Heart right ventricle (tissue), 16 donors: ENCODE data around the gene PRELID2. TPM values are rescaled to one million over a fixed set of nuclear protein-coding genes. Genes with fewer than 3 reads are reported as not detected.

Experiments used
- ATAC-seq, 8 donors: fragments of 200-7000 bp; cut with Tn5 transposase; one replicate each; pipeline ENCODE4 v1.9.1; 2020; ENCODE audit warnings: mild to moderate bottlenecking in 8 of 8, moderate library complexity in 8 of 8, moderate number of reproducible peaks in 1 of 8
- DNase-seq, 2 donors: peaks; one replicate each; pipeline ENCODE4 v3.0.0-alpha.2; 2020
- H3K27ac ChIP-seq, 10 donors: fragments of 200-600 bp; sonication (generic) in 2 of 10; one replicate each; pipeline versions ENCODE4 v1.5.0 to v1.8.0; 2020 to 2022; ENCODE audit warnings: mild to moderate bottlenecking in 3 of 10
- H3K27me3 ChIP-seq, 7 donors: fragments of 200-600 bp; one replicate each; pipeline ENCODE4 v1.8.0; 2021 to 2022; ENCODE audit warnings: mild to moderate bottlenecking in 2 of 7
- H3K36me3 ChIP-seq, 9 donors: fragments of 200-600 bp; sonication (generic) in 1 of 9; one replicate each; pipeline versions ENCODE4 v1.5.0 to v1.8.0; 2020 to 2022; ENCODE audit warnings: mild to moderate bottlenecking in 2 of 9
- H3K4me1 ChIP-seq, 9 donors: fragments of 200-600 bp; sonication (generic) in 1 of 9; one replicate each; pipeline versions ENCODE4 v1.5.0 to v1.8.0; 2020 to 2022; ENCODE audit warnings: mild to moderate bottlenecking in 4 of 9
- H3K4me3 ChIP-seq, 10 donors: fragments of 200-600 bp; sonication (generic) in 2 of 10; one replicate each; pipeline versions ENCODE4 v1.5.0 to v1.8.0; 2020 to 2022; ENCODE audit warnings: mild to moderate bottlenecking in 7 of 10, moderate library complexity in 2 of 10
- H3K9me3 ChIP-seq, 11 donors: fragments of 200-600 bp in 10 of 11; sonication (generic) in 2 of 11; one replicate each; pipeline versions ENCODE4 v1.5.0 to v1.8.0; 2013 to 2022; ENCODE audit warnings: mild to moderate bottlenecking in 2 of 11, control low read depth in 1 of 11, moderate library complexity in 1 of 11
- WGBS, 2 donors: extraction: QIAGEN DNeasy Blood & Tissue Kit; methylation state at CpG; one replicate each; pipeline ENCODE4 v1.1.7; 2013; ENCODE audit warnings: inconsistent platforms in 1 of 2; 5-methylcytosine and 5-hydroxymethylcytosine counted together
- intact Hi-C, 10 donors: fragments of 100-400 bp; cut with DNase I; formaldehyde crosslinking; loops; one replicate each; pipeline versions ENCODE4 v1.11.1 to v1.14.2; 2022
- polyA plus RNA-seq, 2 donors: library from polyadenylated mRNA; stranded (reverse); fragments of 200-250 nt; gene quantifications; one replicate each; pipeline ENCODE4 v1.2.3, GENCODE V29; 2013
- total RNA-seq, 10 donors: library from RNA; stranded (reverse); fragmentation: NEBNext Ultra II Directional in 3 of 10; extraction: Animal tissue kit (Norgen Biotek cat#: 25700) in 3 of 10; gene quantifications; one replicate each; pipeline versions ENCODE4 v1.2.1 to v1.2.4, GENCODE V29; 2021 to 2023
- TF ChIP-seq, protein P1 (sequence below), 9 donors: fragments of 200-600 bp; sonication (generic) in 2 of 9; IDR thresholded peaks; one replicate each; pipeline versions ENCODE4 v1.5.0 to v1.8.0; 2021 to 2022; ENCODE audit warnings: antibody characterized with exemption in 9 of 9, mild to moderate bottlenecking in 5 of 9, moderate library complexity in 1 of 9
- donor health status: Arrhythmogenic right ventricular cardiomyopathy.
- donor health status: ischemic (EF 13 %, LVEDD 7.1; RV severe dilation, severe dysfunction).
- donor health status: healthy with polysubstance abuse.
- donor health status: DM: no; HTN: yes; CAD: no.
- donor health status: DM: no; HTN: no; CAD: no.
- donor health status: ischemic (EF 25% LVEDD 6.9; RV normal size, moderate dysfunction).
- donor health status: ischemic (EF 25% LVEDD 5.7; RV mildly dilated, moderate dysfunction).
- donor health status: healthy.
- donor health status: DM: yes; HTN: yes; CAD: no.
- donor health status: Ischemic cardiomyopathy.
- donor health status: ischemic (EF 35%, LVEDD 5.7; RV mildly dilated, moderate dysfunction).
- donor health status: nonischemic (EF 11% LVEDD 7.7; RV severe dilation, severe dysfunction).
- donor health status: DM: yes; HTN: yes; CAD: no.
- donor health status: PGD.
- donor health status: ischemic (EF 29% LVEDD 5.4; RV normal size, mild dysfunction).
- donor health status: nonischemic (EF 23%, LVEDD 6.1; RV moderate dilation, normal function).

The PRELID2 gene
- total and polyA plus RNA-seq, 12 donors, result 1.2 to 83.7 (median 11.9) TPM

DNA sequence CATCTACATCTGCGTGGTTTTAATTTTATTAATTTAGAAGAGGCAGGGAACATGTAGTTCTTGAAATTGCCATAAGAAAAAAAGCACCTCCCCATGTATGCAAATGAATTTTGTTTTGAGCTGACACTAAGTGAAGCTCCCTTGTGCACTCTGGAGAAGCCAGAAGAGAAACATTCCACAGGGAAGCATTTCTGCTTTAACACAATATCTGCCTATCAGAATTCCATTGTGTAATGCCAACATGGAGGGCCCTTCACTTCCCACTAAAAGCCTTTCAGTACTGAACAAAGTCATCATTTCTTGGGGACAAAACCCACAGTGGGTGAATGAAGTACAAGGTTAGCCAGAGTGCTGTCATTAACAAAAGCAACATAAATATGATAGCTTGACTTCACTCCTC, 59.7 kb downstream of the PRELID2 start:
- Histone ChIP-seq H3K9me3 (no peaks in the 10 kb centered on the region), H3K4me1 (peaks cover 0 to 21% (median 6%) of the 10 kb centered on the region in 9 donors), H3K27ac (peak overlapping the region in 6 of 10 donors; percentile 2 to 62 (median 46)), H3K4me3 (no peak overlapping the region), H3K27me3 (no peaks in the 10 kb centered on the region), H3K36me3 (peaks cover 0 to 8% (median 0%) of the 10 kb centered on the region in 9 donors)
- intact Hi-C loops, result no loop called here
- DNase-seq (no peak), ATAC-seq (no peak)
- TF ChIP-seq, protein P1, sequence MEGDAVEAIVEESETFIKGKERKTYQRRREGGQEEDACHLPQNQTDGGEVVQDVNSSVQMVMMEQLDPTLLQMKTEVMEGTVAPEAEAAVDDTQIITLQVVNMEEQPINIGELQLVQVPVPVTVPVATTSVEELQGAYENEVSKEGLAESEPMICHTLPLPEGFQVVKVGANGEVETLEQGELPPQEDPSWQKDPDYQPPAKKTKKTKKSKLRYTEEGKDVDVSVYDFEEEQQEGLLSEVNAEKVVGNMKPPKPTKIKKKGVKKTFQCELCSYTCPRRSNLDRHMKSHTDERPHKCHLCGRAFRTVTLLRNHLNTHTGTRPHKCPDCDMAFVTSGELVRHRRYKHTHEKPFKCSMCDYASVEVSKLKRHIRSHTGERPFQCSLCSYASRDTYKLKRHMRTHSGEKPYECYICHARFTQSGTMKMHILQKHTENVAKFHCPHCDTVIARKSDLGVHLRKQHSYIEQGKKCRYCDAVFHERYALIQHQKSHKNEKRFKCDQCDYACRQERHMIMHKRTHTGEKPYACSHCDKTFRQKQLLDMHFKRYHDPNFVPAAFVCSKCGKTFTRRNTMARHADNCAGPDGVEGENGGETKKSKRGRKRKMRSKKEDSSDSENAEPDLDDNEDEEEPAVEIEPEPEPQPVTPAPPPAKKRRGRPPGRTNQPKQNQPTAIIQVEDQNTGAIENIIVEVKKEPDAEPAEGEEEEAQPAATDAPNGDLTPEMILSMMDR (IDR thresholded peaks at IDR 0.05), result no peak
- 90 to 97% methylated on average over 1 of the region's 1 CpG for WGBS, 2 donors

DNA sequence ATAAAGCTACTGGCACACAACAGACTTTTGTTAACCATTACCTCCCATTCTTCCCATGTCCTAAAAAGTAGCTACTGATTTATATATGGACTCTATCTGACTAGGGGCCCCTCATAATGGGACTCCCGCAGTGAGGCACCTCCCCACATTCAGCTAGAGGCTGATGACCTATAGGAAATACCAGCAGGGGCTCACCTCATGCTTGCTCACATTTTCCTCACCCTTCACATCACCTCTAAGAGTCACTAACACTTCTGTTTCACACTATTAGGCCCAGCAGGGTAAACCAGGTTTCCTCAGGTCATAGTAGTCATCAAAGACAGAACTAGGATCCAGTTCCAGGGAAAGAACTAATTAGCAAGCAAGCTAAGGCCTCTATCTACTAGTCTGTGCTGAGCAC, 60.7 kb downstream of the PRELID2 start:
- Histone ChIP-seq H3K9me3 (no peaks in the 10 kb centered on the region), H3K4me3 (no peak overlapping the region), H3K36me3 (peaks cover 0 to 8% (median 0%) of the 10 kb centered on the region in 9 donors), H3K27ac (no peak overlapping the region), H3K27me3 (no peaks in the 10 kb centered on the region), H3K4me1 (peaks cover 0 to 21% (median 6%) of the 10 kb centered on the region in 9 donors)
- TF ChIP-seq, protein P1 (IDR thresholded peaks at IDR 0.05), result no peak
- 94 to 100% methylated on average over 1 of the region's 1 CpG for WGBS, 2 donors
- ATAC-seq (no peak), DNase-seq (no peak)
- intact Hi-C loops, result no loop called here

DNA sequence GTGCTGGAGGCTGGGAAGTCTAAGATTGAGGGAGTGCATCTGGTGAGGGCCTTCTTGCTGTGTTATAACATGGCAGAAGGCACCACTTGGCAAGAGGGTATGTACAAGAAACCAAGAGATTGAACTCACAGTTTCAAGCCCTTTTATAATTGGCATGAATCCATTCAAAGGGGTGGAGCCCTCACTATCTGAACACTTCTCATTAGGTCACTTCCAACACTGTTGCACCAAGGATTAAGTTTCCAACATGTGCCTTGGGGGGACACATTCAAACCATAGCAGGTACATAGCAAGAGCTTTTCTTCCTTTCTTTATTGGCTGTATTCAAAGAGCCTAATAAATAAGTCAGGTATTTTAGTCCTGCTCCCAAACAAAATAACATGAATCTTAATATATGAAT, 62.7 kb downstream of the PRELID2 start:
- no peaks in the 10 kb centered on the region for H3K27me3 ChIP-seq
- H3K4me3 ChIP-seq, result no peak overlapping the region
- DNase-seq (no peak), ATAC-seq (no peak)
- intact Hi-C loops, result no loop called here
- TF ChIP-seq, protein P1 (IDR thresholded peaks at IDR 0.05), result no peak
- H3K4me1 ChIP-seq, result peaks cover 0 to 21% (median 6%) of the 10 kb centered on the region in 9 donors
- no peak overlapping the region for H3K27ac ChIP-seq
- H3K9me3 ChIP-seq, result peaks cover 0 to 2% (median 0%) of the 10 kb centered on the region in 11 donors
- peaks cover 0 to 8% (median 0%) of the 10 kb centered on the region in 9 donors for H3K36me3 ChIP-seq

DNA sequence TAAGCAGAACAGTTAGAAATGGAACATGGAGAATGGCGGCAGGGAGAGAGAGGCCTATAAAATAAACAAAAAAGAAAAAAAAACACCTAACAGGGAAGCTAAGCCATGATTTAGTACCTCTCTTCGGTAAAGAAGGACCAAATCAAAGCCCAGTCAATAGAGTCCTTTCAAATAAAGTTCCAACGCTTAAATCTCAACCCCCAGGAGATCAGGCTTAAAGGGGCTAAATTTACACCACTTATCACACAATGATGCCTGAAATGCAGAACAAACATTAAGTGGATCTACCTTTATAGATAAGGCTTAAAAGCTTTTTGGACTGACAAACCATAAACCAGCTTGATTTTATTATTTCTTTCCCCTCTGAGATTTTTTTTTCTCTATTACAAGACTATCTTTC, 66.3 kb downstream of the PRELID2 start:
- no peaks in the 10 kb centered on the region for H3K4me1 ChIP-seq
- ATAC-seq, result no peak
- peaks cover 0 to 6% (median 0%) of the 10 kb centered on the region in 11 donors for H3K9me3 ChIP-seq
- H3K4me3 ChIP-seq, result no peak overlapping the region
- peaks cover 0 to 13% (median 0%) of the 10 kb centered on the region in 9 donors for H3K36me3 ChIP-seq
- 61 to 63% methylated on average over 3 of the region's 3 CpGs for WGBS, 2 donors
- TF ChIP-seq, protein P1 (IDR thresholded peaks at IDR 0.05), result no peak
- no peak for DNase-seq
- no peaks in the 10 kb centered on the region for H3K27me3 ChIP-seq
- H3K27ac ChIP-seq, result no peak overlapping the region
- intact Hi-C loops, result no loop called here
